H9 (cell line): ENCODE measurements around the gene FHOD1. TPM values are rescaled to one million over a fixed set of nuclear protein-coding genes. Genes with fewer than 3 reads are reported as not detected.

Experiments
- DNase-seq: peaks from one replicate; pipeline ENCODE4 v3.0.0-alpha.2; 2017
- H2AFZ ChIP-seq: one replicate; pipeline ENCODE4 v1.6.1; 2013; ENCODE audit warnings: mild to moderate bottlenecking, low read length, control low read depth, moderate library complexity
- H2AK5ac ChIP-seq: 2 replicates; pipeline ENCODE4 v1.6.1; 2013; ENCODE audit warnings: low read length, control low read depth, mixed read lengths; ENCODE audit not compliant: insufficient read length
- H2BK120ac ChIP-seq: one replicate; pipeline ENCODE4 v1.6.1; 2013; ENCODE audit warnings: low read depth, mild to moderate bottlenecking, low read length, control low read depth, inconsistent platforms; ENCODE audit not compliant: poor library complexity, severe bottlenecking
- H2BK12ac ChIP-seq: 2 replicates; pipeline ENCODE4 v1.6.1; 2013; ENCODE audit warnings: low read length, control low read depth, mixed read lengths, low read depth; ENCODE audit not compliant: insufficient read length
- H2BK15ac ChIP-seq: 2 replicates; pipeline ENCODE4 v1.6.1; 2013; ENCODE audit warnings: low read depth, low read length, control low read depth
- H2BK20ac ChIP-seq: one replicate; pipeline ENCODE4 v1.6.1; 2013; ENCODE audit warnings: low read depth, mild to moderate bottlenecking, low read length, control low read depth, inconsistent platforms; ENCODE audit not compliant: poor library complexity, severe bottlenecking
- H2BK5ac ChIP-seq: 2 replicates; pipeline ENCODE4 v1.6.1; 2013; ENCODE audit warnings: low read length, control low read depth, mixed read lengths; ENCODE audit not compliant: insufficient read length
- H3K14ac ChIP-seq: 2 replicates; pipeline ENCODE4 v1.6.1; 2013; ENCODE audit warnings: low read length, control low read depth; ENCODE audit not compliant: insufficient read depth
- H3K18ac ChIP-seq: 2 replicates; pipeline ENCODE4 v1.6.1; 2013; ENCODE audit warnings: low read depth, mild to moderate bottlenecking, mixed read lengths, low read length, control low read depth; ENCODE audit not compliant: insufficient read length
- H3K23ac ChIP-seq: 2 replicates; pipeline ENCODE4 v1.6.1; 2013; ENCODE audit warnings: low read length, control low read depth, mixed read lengths, low read depth; ENCODE audit not compliant: insufficient read length
- H3K23me2 ChIP-seq: 2 replicates; pipeline ENCODE4 v1.6.1; 2013; ENCODE audit warnings: low read depth, mild to moderate bottlenecking, mixed read lengths, low read length, control low read depth; ENCODE audit not compliant: insufficient read length, poor library complexity, severe bottlenecking
- H3K27ac ChIP-seq: 2 replicates; pipeline ENCODE4 v1.5.1; 2013; ENCODE audit warnings: low read length, control low read depth, mixed read lengths, low read depth; ENCODE audit not compliant: insufficient read length
- H3K27me3 ChIP-seq: 2 replicates; pipeline ENCODE4 v1.6.1; 2013; ENCODE audit warnings: low read length, control low read depth, inconsistent platforms; ENCODE audit not compliant: insufficient read depth
- H3K4ac ChIP-seq: 2 replicates; pipeline ENCODE4 v1.6.1; 2013; ENCODE audit warnings: low read depth, mild to moderate bottlenecking, control low read depth, inconsistent platforms, low read length, moderate library complexity
- H3K4me1 ChIP-seq: 2 replicates; pipeline ENCODE4 v1.6.1; 2013; ENCODE audit warnings: low read length, control low read depth, inconsistent platforms; ENCODE audit not compliant: insufficient read depth
- H3K4me2 ChIP-seq: 2 replicates; pipeline ENCODE4 v1.6.1; 2013; ENCODE audit warnings: low read length, control low read depth, mixed read lengths; ENCODE audit not compliant: insufficient read length, insufficient read depth
- H3K56ac ChIP-seq: 2 replicates; pipeline ENCODE4 v1.6.1; 2013; ENCODE audit warnings: low read depth, mild to moderate bottlenecking, mixed read lengths, low read length, control low read depth; ENCODE audit not compliant: insufficient read length
- H3K79me1 ChIP-seq: 2 replicates; pipeline ENCODE4 v1.6.1; 2013; ENCODE audit warnings: low read depth, mild to moderate bottlenecking, moderate library complexity, low read length, control low read depth, inconsistent platforms; ENCODE audit not compliant: insufficient read depth, poor library complexity, severe bottlenecking
- H3K79me2 ChIP-seq: 2 replicates; pipeline ENCODE4 v1.6.1; 2013; ENCODE audit warnings: low read length, control low read depth, inconsistent platforms; ENCODE audit not compliant: insufficient read depth
- H3K9ac ChIP-seq: 2 replicates; pipeline ENCODE4 v1.6.1; 2013; ENCODE audit warnings: low read length, control low read depth, mixed read lengths; ENCODE audit not compliant: insufficient read length; ENCODE audit errors: extremely low read depth
- H3K9me3 ChIP-seq: one replicate; pipeline ENCODE4 v1.6.1; 2013; ENCODE audit warnings: low read depth, low read length, inconsistent platforms; ENCODE audit not compliant: control insufficient read depth
- H3T11ph ChIP-seq: one replicate; pipeline ENCODE4 v1.6.1; 2013; ENCODE audit warnings: mild to moderate bottlenecking, low read length, control low read depth, inconsistent platforms
- H4K20me1 ChIP-seq: one replicate; pipeline ENCODE4 v1.6.1; 2013; ENCODE audit not compliant: control insufficient read depth, insufficient read length, insufficient read depth
- H4K5ac ChIP-seq: 2 replicates; pipeline ENCODE4 v1.6.1; 2013; ENCODE audit warnings: low read depth, mild to moderate bottlenecking, mixed read lengths, low read length, control low read depth; ENCODE audit not compliant: insufficient read length
- H4K8ac ChIP-seq: replicated peaks from 2 replicates; pipeline ENCODE4 v1.6.1; 2013; ENCODE audit warnings: low read length, control low read depth, mixed read lengths, low read depth; ENCODE audit not compliant: insufficient read length
- H4K91ac ChIP-seq: 2 replicates; pipeline ENCODE4 v1.6.1; 2013; ENCODE audit warnings: low read depth, mild to moderate bottlenecking, moderate library complexity, mixed read lengths, low read length, control low read depth; ENCODE audit not compliant: insufficient read length
- H3K27ac Mint-ChIP-seq, 3 experiments: 2 replicates in 2 of 3; 3 replicates in 1 of 3; pipeline ENCODE4 v1.8.0; 2020 to 2021; ENCODE audit warnings: mixed read lengths in 3 of 3, mild to moderate bottlenecking in 1 of 3, moderate library complexity in 1 of 3
- H3K27me3 Mint-ChIP-seq: 2 replicates; pipeline ENCODE4 v1.8.0; 2021; ENCODE audit warnings: low read depth, mild to moderate bottlenecking, moderate library complexity, mixed read lengths
- H3K36me3 Mint-ChIP-seq, 3 experiments: 2 replicates in 2 of 3; 3 replicates in 1 of 3; pipeline ENCODE4 v1.8.0; 2020 to 2021; ENCODE audit warnings: low read depth in 3 of 3, mixed read lengths in 3 of 3; ENCODE audit not compliant: insufficient read depth in 1 of 3
- H3K4me1 Mint-ChIP-seq, 2 experiments: 2 replicates each; pipeline ENCODE4 v1.8.0; 2020; ENCODE audit warnings: mixed read lengths in 2 of 2
- H3K4me3 Mint-ChIP-seq, 2 experiments: 2 replicates in 1 of 2; 3 replicates in 1 of 2; pipeline ENCODE4 v1.8.0; 2020 to 2021; ENCODE audit warnings: mild to moderate bottlenecking in 2 of 2, mixed read lengths in 2 of 2, moderate library complexity in 1 of 2
- H3K9me3 Mint-ChIP-seq, 2 experiments: 2 replicates in 1 of 2; 3 replicates in 1 of 2; pipeline ENCODE4 v1.8.0; 2020; ENCODE audit warnings: mild to moderate bottlenecking in 2 of 2, mixed read lengths in 2 of 2, moderate library complexity in 1 of 2
- WGBS: extraction: QIAGEN DNeasy Blood & Tissue Kit; methylation state at CpG from one replicate; pipeline ENCODE4 v1.1.7; 2013; ENCODE audit warnings: missing lambda C conversion rate, low lambda C conversion rate, mixed read lengths; ENCODE audit not compliant: insufficient read length; ENCODE audit errors: extremely low coverage; 5-methylcytosine and 5-hydroxymethylcytosine counted together
- total RNA-seq: library from RNA; stranded (reverse); gene quantifications from 2 replicates; pipeline ENCODE4 v1.2.1, GENCODE V29; 2021
- TF ChIP-seq, protein P1 (sequence below): fragments of 200-600 bp; sonication (generic); conservative IDR thresholded peaks from 3 replicates; pipeline ENCODE4 v1.8.0; 2021; ENCODE audit warnings: antibody characterized with exemption, mild to moderate bottlenecking

FHOD1 gene
- total RNA-seq, 1 experiment from 2014 or later: 67.0 TPM

DNA sequence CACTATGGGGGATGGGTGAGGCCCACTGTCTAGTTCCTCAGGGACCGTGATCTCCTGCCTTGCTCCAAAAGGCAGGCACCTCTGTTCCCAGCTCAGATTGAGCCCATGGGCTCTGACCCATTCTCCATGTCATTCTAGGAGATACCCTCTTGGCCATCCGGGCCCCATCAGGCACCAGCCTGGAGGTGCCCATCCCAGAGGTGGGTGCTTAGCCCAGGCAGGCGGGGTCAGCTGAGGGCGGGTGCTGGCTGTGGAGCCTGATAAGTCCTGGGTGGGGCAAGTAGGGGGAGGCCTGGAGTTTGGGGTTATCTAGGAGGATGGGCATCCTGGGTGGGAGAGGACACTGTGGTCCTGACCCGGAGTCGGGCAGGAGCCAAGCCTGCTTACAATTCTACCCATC is 53.0 kb downstream of the FHOD1 start:
- peaks cover 13% of the 10 kb centered on the region for H3K79me1 ChIP-seq
- no peak overlapping the region for H4K8ac ChIP-seq
- no CpG with 5 or more reads among the region's 6 CpGs for WGBS
- no peak overlapping the region for H2AFZ ChIP-seq
- H3K27me3 ChIP-seq: no peaks in the 10 kb centered on the region; the same call in 1 of the 2 replicates
- no peaks in the 10 kb centered on the region for H4K20me1 ChIP-seq
- H3K4me1 Mint-ChIP-seq: peaks cover 23 to 35% of the 10 kb centered on the region in 2 experiments
- H3K14ac ChIP-seq: no peak overlapping the region
- H3K27ac Mint-ChIP-seq: no peak overlapping the region
- no peak overlapping the region for H3T11ph ChIP-seq
- no peaks in the 10 kb centered on the region for H3K4me1 ChIP-seq
- H3K27me3 Mint-ChIP-seq: 0 out of 2 replicates have a peak, but pooled peaks cover 2% of the 10 kb centered on the region
- H3K4me2 ChIP-seq: no peak overlapping the region
- H3K36me3 Mint-ChIP-seq: peaks cover 40 to 59% (median 54%) of the 10 kb centered on the region in 3 experiments
- H3K79me2 ChIP-seq: peaks cover 13% of the 10 kb centered on the region; the same call in 1 of the 2 replicates
- no peak overlapping the region for H3K9ac ChIP-seq
- no peak overlapping the region for H3K23ac ChIP-seq
- TF ChIP-seq, protein P1, sequence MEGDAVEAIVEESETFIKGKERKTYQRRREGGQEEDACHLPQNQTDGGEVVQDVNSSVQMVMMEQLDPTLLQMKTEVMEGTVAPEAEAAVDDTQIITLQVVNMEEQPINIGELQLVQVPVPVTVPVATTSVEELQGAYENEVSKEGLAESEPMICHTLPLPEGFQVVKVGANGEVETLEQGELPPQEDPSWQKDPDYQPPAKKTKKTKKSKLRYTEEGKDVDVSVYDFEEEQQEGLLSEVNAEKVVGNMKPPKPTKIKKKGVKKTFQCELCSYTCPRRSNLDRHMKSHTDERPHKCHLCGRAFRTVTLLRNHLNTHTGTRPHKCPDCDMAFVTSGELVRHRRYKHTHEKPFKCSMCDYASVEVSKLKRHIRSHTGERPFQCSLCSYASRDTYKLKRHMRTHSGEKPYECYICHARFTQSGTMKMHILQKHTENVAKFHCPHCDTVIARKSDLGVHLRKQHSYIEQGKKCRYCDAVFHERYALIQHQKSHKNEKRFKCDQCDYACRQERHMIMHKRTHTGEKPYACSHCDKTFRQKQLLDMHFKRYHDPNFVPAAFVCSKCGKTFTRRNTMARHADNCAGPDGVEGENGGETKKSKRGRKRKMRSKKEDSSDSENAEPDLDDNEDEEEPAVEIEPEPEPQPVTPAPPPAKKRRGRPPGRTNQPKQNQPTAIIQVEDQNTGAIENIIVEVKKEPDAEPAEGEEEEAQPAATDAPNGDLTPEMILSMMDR: no peak
- H2BK15ac ChIP-seq: no peak overlapping the region
- H2BK120ac ChIP-seq: no peak overlapping the region
- H3K4ac ChIP-seq: no peak overlapping the region
- H3K9me3 Mint-ChIP-seq: no peaks in the 10 kb centered on the region; a peak in 1 of 5 replicates
- H4K5ac ChIP-seq: no peak overlapping the region
- no peak overlapping the region for H2BK5ac ChIP-seq
- no peak overlapping the region for H2BK12ac ChIP-seq
- no peak overlapping the region for H2AK5ac ChIP-seq
- no peak overlapping the region for H4K91ac ChIP-seq
- no peak overlapping the region for H2BK20ac ChIP-seq
- H3K56ac ChIP-seq: no peak overlapping the region
- H3K27ac ChIP-seq: no peak overlapping the region
- no peak overlapping the region for H3K18ac ChIP-seq
- DNase-seq: no peak
- H3K4me3 Mint-ChIP-seq: peak overlapping the region; percentile 86 to 93; a peak in 4 of 5 replicates
- H3K23me2 ChIP-seq: peaks cover 8% of the 10 kb centered on the region
- H3K9me3 ChIP-seq: no peaks in the 10 kb centered on the region
